DMS 273 (cell line): ENCODE data around the gene RAB11FIP4.

Experiments
- DNase-seq: peaks from one replicate; lab custom pipeline; 2025; ENCODE audit not compliant: unreplicated experiment; lab: John Stamatoyannopoulos, UW

The RAB11FIP4 gene

GRCh38 chr17:31386542-31387075 lies 4.9 kb upstream of the RAB11FIP4 start:
- peak; percentile 39 for DNase-seq

DNA sequence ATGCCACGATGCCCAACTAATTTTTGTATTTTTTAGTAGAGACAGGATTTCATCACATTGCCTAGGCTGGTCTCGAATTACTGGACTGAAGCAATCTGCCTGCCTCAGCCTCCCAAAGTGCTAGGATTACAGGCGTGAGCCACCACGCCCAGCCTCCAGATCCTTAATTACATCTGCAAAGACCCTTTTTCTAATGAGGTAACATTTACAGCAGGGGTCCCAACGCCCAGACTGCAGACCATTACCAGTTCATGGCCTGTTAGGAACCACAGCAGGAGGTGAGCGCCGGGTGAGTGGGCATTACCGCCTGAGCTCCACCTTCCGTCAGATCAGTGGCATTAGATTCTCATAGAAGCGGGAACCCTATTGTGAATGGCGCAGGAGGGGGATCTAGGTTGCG lies 4.0 kb upstream of the RAB11FIP4 start:
- no peak for DNase-seq

GRCh38 chr17:31388351-31388750 lies 3.1 kb upstream of the RAB11FIP4 start:
- DNase-seq, result no peak

DNA sequence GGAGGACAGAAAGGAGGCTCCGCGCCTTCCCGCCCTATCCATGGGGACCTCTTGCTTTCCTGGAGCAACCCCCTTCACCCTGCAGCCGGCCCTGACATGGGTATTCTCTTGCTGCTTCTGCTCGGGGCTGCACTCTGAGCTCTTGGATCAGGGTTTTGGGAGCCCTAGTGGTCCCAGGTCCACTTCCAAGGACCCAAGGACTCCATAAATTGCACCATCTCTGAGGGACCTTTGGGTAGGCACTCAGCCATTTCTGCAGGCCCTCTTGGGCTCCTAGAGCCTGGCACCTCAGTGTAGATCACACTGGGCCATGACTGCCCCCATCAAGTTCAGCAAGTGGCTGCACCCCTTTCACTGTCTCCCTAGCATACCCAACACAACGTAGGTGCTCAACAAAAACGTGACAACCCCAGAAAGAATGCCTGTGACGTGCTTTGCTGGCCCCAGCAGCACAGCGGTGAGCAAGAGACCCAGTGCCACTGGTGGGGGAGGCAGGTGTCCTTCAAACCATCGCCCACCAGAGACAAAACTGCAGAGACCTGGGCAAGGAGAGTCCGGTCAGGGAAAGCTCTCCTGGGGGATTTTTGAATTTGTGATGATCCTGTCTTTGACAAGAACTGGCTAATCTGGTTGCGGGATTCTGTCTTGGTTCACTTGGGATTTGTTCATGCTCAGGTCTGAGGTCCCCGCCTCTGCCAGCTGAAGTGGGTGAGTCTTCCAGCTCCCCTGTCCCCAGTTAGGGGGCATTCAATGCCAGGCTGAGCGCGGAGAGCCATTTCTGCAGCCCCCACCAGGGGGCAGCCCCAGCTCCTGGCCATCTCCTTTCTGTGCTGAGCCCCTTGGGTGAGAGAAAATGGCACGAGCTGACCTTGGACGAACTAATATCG lies 2.5 kb upstream of the RAB11FIP4 start:
- peak; percentile 77 for DNase-seq

DNA sequence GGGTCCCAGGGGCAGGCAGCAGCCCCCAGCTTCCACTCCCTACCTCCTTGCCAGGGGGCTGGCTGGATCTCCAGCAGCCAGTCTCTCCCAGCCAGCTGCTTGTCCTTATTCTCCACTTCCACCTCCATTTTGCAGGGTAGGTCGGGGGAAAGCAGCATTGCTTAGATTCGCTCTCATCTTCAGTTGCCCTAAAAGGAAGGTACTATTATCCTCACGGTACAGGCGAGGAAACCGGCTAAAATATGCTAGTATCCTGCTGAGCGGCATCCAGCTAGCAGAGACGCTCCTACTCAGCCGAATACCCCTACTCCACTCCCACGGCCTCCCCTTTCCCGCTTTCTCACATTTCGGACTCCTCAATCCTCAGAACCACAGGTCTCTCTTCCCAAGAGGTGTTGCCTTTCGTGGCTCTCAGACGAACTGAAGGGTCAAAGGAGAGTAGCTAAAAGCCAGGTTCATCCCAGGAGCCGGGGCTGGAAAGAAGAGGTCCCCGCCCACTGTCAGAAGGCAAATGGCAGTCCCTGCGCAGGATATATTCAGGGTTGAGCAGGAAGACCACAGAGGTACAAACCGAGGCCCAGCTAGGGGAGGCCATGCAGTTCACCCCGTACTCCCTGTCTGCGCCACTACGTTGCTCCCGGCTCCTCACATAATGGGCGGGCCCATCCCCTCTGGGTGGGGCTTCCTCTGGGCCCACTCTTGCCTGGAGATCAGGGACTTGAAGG lies 1.7 kb upstream of the RAB11FIP4 start:
- no peak for DNase-seq

GRCh38 chr17:31390426-31390747 lies 1.1 kb upstream of the RAB11FIP4 start:
- DNase-seq, result no peak

DNA sequence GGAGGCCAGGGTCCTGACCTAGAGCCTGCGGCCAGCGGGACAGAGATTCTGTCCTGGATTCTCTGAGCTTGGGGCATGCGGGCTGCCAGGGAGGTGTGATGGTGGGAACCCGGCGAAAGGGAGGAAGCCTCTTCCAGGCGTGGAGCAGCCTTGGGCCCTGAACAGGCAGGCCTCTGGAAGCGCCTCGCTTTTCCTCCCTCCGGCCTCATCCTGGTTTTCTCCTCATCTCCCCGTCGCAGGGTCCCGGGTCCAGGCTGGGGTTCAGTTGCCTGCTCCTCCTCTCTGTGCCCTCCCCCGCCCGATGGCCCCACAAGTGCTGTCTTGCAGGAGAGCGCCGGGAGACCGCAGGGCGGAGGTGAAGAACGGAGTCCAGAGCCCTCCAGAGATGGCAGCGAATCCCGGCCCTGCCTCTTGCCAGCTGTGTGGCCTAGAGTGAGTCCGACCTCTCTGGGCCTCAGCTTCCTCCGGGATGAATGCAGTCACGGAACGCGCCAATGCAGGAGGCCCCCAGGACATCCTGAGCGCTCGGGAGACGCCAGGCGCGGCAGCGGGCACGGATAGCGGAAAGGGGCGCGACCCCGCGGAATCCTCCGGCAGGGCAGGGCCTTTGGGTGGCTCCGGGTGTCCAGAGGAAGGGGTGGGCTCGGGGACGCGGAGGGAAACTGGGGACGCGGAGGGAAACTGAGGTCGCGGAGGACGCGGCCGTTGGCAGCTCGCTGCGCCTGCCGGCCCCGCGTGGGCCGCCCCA lies 553 bp upstream of the RAB11FIP4 start:
- no peak for DNase-seq

GRCh38 chr17:31392002-31392855 lies 754 bp downstream of the RAB11FIP4 start:
- DNase-seq, result peak; percentile 57

DNA sequence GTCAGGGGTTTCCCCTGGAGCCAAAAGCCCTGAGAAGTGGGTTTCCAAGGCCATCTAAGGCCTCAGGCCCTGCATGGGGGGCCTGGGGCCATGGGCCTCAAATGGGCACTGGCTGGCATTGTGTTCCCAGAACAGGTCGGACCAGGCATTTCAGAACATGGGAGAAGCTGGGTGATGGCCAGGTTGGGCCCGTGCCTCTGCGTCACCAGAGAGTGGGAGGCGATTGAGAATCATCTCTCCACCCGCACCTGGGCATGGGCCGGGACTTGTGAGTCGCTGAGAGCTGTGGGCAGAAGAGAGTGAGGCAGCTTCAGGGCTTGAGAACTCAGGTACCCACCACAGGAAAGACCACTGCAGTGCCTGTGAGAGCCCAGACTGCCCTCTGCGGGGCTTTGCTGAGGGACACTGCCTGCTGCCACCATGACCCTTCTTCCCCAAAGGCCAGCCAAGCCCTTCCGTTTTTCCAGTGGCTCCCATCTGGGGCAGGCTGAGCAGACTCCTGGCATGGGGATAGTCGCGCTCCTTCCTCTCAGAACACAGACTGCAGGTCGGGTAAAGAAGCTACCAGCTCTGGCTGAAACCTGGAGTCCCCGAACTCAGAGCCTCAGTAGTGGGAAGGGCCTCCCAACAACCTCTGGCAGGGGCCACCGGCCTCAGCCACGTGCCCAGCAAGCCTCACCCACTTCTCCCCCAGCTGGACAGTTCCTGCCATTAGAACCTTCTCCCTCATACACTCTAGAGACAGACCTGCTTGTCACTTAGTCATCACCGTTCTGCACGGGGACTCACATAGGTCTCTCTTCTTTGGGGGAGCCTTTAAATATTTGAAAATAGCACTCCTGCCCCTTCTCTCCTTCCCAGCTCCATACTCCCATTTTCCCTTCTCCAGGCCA lies 1.6 kb downstream of the RAB11FIP4 start:
- DNase-seq, result no peak

- DNase-seq, result no peak
Measured at GRCh38 chr17:31393749-31394146, 2.3 kb downstream of the RAB11FIP4 start.

DNA sequence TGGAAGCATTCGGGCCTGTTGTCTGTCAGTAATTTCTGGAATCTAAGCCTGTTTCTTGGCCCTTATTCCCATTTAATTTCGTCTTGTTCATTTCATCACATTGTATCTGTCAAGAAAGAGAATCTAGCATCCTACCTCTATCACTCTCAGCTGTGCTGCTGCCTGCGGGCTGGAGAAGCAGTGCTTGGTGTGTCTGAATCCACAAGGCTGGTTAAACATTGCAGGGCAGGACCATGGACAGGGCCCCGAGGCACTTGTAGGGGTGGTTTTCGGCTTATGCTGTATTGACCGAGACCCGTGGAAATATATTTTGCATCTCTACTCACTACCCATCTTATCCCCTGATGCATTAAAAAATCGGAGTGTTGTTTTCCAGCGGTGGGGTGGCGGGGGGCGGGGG lies 3.1 kb downstream of the RAB11FIP4 start:
- DNase-seq, result peak; percentile 35

GRCh38 chr17:31397256-31397939 lies 5.9 kb downstream of the RAB11FIP4 start:
- peak; percentile 24 for DNase-seq

GRCh38 chr17:31398381-31399311 lies 7.2 kb downstream of the RAB11FIP4 start:
- DNase-seq, result peak; percentile 74

DNA sequence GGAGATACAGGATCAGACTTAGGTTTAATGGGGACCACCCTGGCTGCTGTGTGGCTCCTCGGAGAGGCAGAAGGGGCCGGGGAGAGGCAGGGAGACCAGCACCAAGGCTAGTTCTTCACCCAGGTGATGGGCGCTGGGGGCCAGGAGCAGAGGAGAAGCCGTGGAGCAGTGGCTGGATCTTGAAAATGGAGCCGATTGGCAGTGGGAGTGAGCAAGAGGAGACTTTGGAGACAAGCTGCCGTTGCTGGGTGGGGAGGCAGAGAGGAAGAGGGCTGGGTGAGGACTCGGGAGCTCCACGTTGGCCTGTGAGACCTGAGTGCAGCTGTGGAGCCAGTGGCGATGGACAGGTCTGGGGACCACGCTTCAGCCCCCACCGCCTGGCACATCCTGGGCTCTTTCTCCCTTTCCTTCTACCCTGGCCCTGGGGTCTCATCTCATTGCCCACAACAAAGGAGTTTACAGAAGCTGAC lies 9.0 kb downstream of the RAB11FIP4 start:
- DNase-seq, result no peak

DNA sequence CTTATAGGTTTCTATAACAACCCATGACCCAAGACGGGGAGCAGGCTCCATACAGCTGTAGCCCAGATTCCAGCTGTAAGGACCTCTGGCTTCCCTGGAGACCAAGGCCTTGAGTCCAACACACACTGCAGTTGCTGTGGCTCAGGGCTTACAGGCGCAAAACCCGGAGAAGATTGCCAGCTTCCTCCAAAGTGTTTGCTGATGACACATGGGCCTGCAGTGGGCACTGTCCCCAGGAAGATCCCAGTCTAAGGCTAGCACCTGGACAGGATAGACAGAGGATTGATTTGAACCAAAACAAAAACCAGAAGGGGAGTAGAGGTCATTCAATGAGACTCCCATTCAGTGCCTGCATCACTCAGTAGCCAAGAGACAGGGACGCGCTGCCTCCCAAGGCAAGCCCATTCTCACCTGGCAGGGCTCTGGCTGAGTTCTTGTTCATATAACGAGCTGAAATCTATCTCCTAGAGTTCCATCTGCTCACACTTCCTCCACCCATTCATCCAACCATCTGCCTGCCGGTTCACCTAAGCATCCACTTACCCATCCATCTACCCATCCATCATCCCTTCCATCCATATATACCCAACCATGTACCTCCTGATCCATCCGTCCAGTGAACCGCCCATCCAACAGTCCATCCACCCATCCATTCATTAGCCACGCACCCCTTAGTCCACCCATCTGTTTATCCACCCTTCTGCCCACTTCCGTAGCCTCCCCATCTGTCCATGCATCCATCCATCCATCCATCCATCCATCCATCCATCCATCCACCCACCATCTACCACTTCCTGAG lies 10.2 kb downstream of the RAB11FIP4 start:
- DNase-seq, result peak; percentile 59

- no peak for DNase-seq
Measured at GRCh38 chr17:31404028-31404949, 12.8 kb downstream of the RAB11FIP4 start.
